Liver (tissue), 9 donors: ENCODE measurements around the gene IREB2. TPM values are rescaled to one million over a fixed set of nuclear protein-coding genes. Genes with fewer than 3 reads are reported as not detected.

Experiments
- DNase-seq: peaks from one replicate; pipeline ENCODE4 v3.0.0-alpha.2; 2017; ENCODE audit warnings: low spot score
- H3K27ac ChIP-seq, 2 donors: one replicate each; pipeline ENCODE4 v1.7.0; 2013; ENCODE audit warnings: inconsistent platforms in 2 of 2, low read length in 2 of 2, control low read depth in 1 of 2, low read depth in 1 of 2, mild to moderate bottlenecking in 1 of 2
- H3K27me3 ChIP-seq, 4 donors: one replicate each; pipeline versions ENCODE4 v1.6.1 to v1.7.0; 2013; ENCODE audit warnings: low read length in 3 of 4, inconsistent platforms in 1 of 4, mild to moderate bottlenecking in 1 of 4, moderate library complexity in 1 of 4; ENCODE audit not compliant: control insufficient read depth in 4 of 4, insufficient read depth in 4 of 4
- H3K36me3 ChIP-seq, 4 donors: one replicate each; pipeline versions ENCODE4 v1.6.1 to v1.7.0; 2013; ENCODE audit warnings: low read length in 3 of 4, mild to moderate bottlenecking in 3 of 4, low read depth in 1 of 4, moderate library complexity in 1 of 4; ENCODE audit not compliant: control insufficient read depth in 4 of 4, insufficient read depth in 3 of 4
- H3K4me1 ChIP-seq, 4 donors: one replicate each; pipeline versions ENCODE4 v1.6.1 to v1.7.0; 2013; ENCODE audit warnings: low read length in 3 of 4, mild to moderate bottlenecking in 3 of 4, moderate library complexity in 1 of 4; ENCODE audit not compliant: control insufficient read depth in 4 of 4, insufficient read depth in 4 of 4
- H3K4me3 ChIP-seq, 3 donors: one replicate each; pipeline versions ENCODE4 v1.6.1 to v1.7.0; 2013; ENCODE audit warnings: low read length in 3 of 3, control low read depth in 1 of 3, low read depth in 1 of 3, mild to moderate bottlenecking in 1 of 3
- H3K9ac ChIP-seq, 2 donors: one replicate each; pipeline ENCODE4 v1.7.0; 2013; ENCODE audit warnings: low read length in 2 of 2, mild to moderate bottlenecking in 2 of 2, moderate library complexity in 2 of 2, control low read depth in 1 of 2, low read depth in 1 of 2
- H3K9me3 ChIP-seq, 4 donors: one replicate each; pipeline versions ENCODE4 v1.6.1 to v1.7.0; 2013; ENCODE audit warnings: low read length in 3 of 4; ENCODE audit not compliant: control insufficient read depth in 4 of 4
- EGR1 ChIP-seq, 2 donors: IDR thresholded peaks; 2 replicates each; pipeline ENCODE4 v1.6.1; 2016 to 2018; ENCODE audit warnings: antibody characterized with exemption in 2 of 2, low read depth in 2 of 2
- FOXA1 ChIP-seq: IDR thresholded peaks from 2 replicates; pipeline ENCODE4 v1.6.1; 2016; ENCODE audit warnings: antibody characterized with exemption
- FOXA2 ChIP-seq: IDR thresholded peaks from 2 replicates; pipeline ENCODE4 v1.6.1; 2016; ENCODE audit warnings: antibody characterized with exemption
- GABPA ChIP-seq, 2 donors: IDR thresholded peaks in 1 of 2; conservative IDR thresholded peaks in 1 of 2; 2 replicates each; pipeline ENCODE4 v1.6.1; 2016; ENCODE audit warnings: antibody characterized with exemption in 2 of 2, mild to moderate bottlenecking in 1 of 2, moderate library complexity in 1 of 2
- HNF4A ChIP-seq, 2 donors: conservative IDR thresholded peaks; 2 replicates each; pipeline ENCODE4 v1.6.1; 2016; ENCODE audit warnings: antibody characterized with exemption in 2 of 2, mild to moderate bottlenecking in 2 of 2
- HNF4G ChIP-seq: IDR thresholded peaks from 2 replicates; pipeline ENCODE4 v1.6.1; 2016; ENCODE audit warnings: antibody characterized with exemption
- JUND ChIP-seq, 2 donors: IDR thresholded peaks; 2 replicates each; pipeline ENCODE4 v1.6.1; 2016; ENCODE audit warnings: antibody characterized with exemption in 2 of 2
- NR2F2 ChIP-seq: IDR thresholded peaks from 2 replicates; pipeline ENCODE4 v1.6.1; 2016; ENCODE audit warnings: antibody characterized with exemption
- RAD21 ChIP-seq, 2 donors: IDR thresholded peaks; 2 replicates each; pipeline ENCODE4 v1.6.1; 2016; ENCODE audit warnings: antibody characterized with exemption in 2 of 2, mild to moderate bottlenecking in 2 of 2
- RXRA ChIP-seq, 2 donors: IDR thresholded peaks; 2 replicates each; pipeline ENCODE4 v1.6.1; 2017 to 2018; ENCODE audit warnings: antibody characterized with exemption in 2 of 2, mild to moderate bottlenecking in 1 of 2
- SP1 ChIP-seq: IDR thresholded peaks from 2 replicates; pipeline ENCODE4 v1.6.1; 2018; ENCODE audit warnings: antibody characterized with exemption, mild to moderate bottlenecking
- TAF1 ChIP-seq: conservative IDR thresholded peaks from 2 replicates; pipeline ENCODE4 v1.6.1; 2016; ENCODE audit warnings: antibody characterized with exemption, mild to moderate bottlenecking
- YY1 ChIP-seq: IDR thresholded peaks from 2 replicates; pipeline ENCODE4 v1.6.1; 2016; ENCODE audit warnings: antibody characterized with exemption, mild to moderate bottlenecking
- WGBS: extraction: QIAGEN DNeasy Blood & Tissue Kit; methylation state at CpG from one replicate; pipeline ENCODE4 v1.1.7; 2013; 5-methylcytosine and 5-hydroxymethylcytosine counted together
- polyA plus RNA-seq, 2 donors: library from polyadenylated mRNA; stranded (reverse) in 1 of 2; unstranded in 1 of 2; fragments of 200-250 nt in 1 of 2; fragments of >200 nt in 1 of 2; fragmentation: Nextera tagmentation in 1 of 2; extraction: Ambion mirVana in 1 of 2; gene quantifications; one replicate each; pipeline versions ENCODE4 v1.2.1 to v1.2.3, GENCODE V29; 2013 to 2015
- total RNA-seq, 2 donors: library from RNA; depleted of rRNA; stranded (reverse); fragments of >200 nt; gene quantifications; one replicate each; pipeline ENCODE4 v1.2.3, GENCODE V29; 2014
- TF ChIP-seq, protein P1 (sequence below): IDR thresholded peaks from 2 replicates; pipeline ENCODE4 v1.6.1; 2016; ENCODE audit warnings: antibody characterized with exemption
- TF ChIP-seq, protein P2 (sequence below): IDR thresholded peaks from 2 replicates; pipeline ENCODE4 v1.6.1; 2016; ENCODE audit warnings: antibody characterized with exemption, mild to moderate bottlenecking
- TF ChIP-seq, protein P3 (sequence below): IDR thresholded peaks from 2 replicates; pipeline ENCODE4 v1.6.1; 2016; ENCODE audit warnings: antibody characterized with exemption
- TF ChIP-seq, protein P4 (sequence below): fragments of 150-350 bp; IDR thresholded peaks from 2 replicates; pipeline ENCODE4 v1.5.1; 2017; ENCODE audit warnings: improper control_type of control experiment, low read depth, low read length; ENCODE audit not compliant: missing input control
- donor health status: healthy.
- donor health status: healthy.
- donor health status: healthy.
- donor health status: healthy.
- donor health status: healthy.

Gene IREB2
- total and polyA plus RNA-seq, 4 donors: 7.0 to 51.4 (median 17.0) TPM

DNA sequence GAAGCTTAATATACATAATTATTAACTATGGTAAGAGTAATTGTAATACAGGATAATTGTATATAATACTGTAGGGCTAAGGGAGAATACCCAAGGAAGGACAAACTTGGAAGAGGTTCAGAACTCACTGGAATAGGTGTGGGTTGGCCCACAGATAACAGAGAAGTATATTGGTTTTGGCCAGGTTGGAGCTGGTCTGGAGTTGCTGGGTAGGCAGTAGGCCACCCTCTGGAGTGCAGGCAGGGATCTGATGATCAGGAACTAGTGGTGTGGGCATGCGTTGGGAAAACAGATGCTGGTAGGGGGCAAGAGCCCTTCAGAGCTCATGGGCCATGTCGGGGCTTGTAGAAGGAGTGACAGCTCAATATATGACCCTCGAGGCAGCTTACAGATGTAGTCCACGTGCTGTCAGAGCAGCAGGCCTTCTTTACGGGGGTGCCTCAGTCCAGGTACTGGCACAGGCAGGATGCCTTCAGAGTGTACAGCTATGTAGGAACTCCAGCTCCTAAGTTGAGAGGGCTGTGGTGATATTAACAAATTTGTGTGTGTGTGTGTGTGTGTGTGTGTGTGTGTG, 12.4 kb downstream of the IREB2 start (continued):
- TF ChIP-seq TAF1: no peak
- TF ChIP-seq EGR1 (IDR thresholded peaks at IDR 0.05; ENCODE audit: low read depth in 2 of 2): no peak
- no peak for TF ChIP-seq SP1
- no peak for TF ChIP-seq RAD21 (IDR thresholded peaks at IDR 0.05)
- TF ChIP-seq JUND (IDR thresholded peaks at IDR 0.05): no peak
- TF ChIP-seq GABPA (IDR thresholded peaks at IDR 0.05 in 1 of 2, conservative IDR thresholded peaks at IDR 0.05 in 1 of 2): no peak
- TF ChIP-seq FOXA2: no peak
- TF ChIP-seq, protein P1, sequence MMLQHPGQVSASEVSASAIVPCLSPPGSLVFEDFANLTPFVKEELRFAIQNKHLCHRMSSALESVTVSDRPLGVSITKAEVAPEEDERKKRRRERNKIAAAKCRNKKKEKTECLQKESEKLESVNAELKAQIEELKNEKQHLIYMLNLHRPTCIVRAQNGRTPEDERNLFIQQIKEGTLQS: no peak

DNA sequence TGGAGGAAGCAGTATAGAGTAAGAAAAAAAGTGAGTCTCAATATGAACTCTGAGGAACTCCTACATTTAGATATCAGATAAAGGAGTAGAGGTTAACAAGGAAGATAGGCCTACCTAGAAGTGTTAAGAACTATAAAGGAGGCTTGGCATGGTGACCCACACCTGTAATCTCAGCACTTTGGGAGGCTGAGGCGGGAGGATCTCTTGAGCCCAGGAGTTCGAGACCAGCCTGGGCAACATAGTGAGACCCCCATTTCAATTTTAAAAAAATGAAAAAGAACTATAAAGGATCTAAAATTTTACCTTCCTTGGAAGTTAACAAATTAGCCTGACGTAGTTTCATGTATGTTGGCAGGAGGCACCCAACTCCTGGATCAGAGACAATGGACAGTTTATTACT, 14.5 kb downstream of the IREB2 start:
- no peak for DNase-seq
- no peaks in the 10 kb centered on the region for H3K9me3 ChIP-seq
- H3K4me1 ChIP-seq: peaks cover 3 to 38% (median 21%) of the 10 kb centered on the region in 4 donors
- no peak overlapping the region for H3K4me3 ChIP-seq
- no peak overlapping the region for H3K9ac ChIP-seq
- no peak for TF ChIP-seq YY1
- no peak for TF ChIP-seq GABPA (IDR thresholded peaks at IDR 0.05 in 1 of 2, conservative IDR thresholded peaks at IDR 0.05 in 1 of 2)
- TF ChIP-seq, protein P2, sequence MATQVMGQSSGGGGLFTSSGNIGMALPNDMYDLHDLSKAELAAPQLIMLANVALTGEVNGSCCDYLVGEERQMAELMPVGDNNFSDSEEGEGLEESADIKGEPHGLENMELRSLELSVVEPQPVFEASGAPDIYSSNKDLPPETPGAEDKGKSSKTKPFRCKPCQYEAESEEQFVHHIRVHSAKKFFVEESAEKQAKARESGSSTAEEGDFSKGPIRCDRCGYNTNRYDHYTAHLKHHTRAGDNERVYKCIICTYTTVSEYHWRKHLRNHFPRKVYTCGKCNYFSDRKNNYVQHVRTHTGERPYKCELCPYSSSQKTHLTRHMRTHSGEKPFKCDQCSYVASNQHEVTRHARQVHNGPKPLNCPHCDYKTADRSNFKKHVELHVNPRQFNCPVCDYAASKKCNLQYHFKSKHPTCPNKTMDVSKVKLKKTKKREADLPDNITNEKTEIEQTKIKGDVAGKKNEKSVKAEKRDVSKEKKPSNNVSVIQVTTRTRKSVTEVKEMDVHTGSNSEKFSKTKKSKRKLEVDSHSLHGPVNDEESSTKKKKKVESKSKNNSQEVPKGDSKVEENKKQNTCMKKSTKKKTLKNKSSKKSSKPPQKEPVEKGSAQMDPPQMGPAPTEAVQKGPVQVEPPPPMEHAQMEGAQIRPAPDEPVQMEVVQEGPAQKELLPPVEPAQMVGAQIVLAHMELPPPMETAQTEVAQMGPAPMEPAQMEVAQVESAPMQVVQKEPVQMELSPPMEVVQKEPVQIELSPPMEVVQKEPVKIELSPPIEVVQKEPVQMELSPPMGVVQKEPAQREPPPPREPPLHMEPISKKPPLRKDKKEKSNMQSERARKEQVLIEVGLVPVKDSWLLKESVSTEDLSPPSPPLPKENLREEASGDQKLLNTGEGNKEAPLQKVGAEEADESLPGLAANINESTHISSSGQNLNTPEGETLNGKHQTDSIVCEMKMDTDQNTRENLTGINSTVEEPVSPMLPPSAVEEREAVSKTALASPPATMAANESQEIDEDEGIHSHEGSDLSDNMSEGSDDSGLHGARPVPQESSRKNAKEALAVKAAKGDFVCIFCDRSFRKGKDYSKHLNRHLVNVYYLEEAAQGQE: no peak
- no peak for TF ChIP-seq RXRA (IDR thresholded peaks at IDR 0.05)
- TF ChIP-seq FOXA2: no peak
- TF ChIP-seq NR2F2: no peak
- TF ChIP-seq, protein P3, sequence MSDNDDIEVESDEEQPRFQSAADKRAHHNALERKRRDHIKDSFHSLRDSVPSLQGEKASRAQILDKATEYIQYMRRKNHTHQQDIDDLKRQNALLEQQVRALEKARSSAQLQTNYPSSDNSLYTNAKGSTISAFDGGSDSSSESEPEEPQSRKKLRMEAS: no peak
- no peak for TF ChIP-seq RAD21 (IDR thresholded peaks at IDR 0.05)
- no peak for TF ChIP-seq FOXA1
- no peak for TF ChIP-seq HNF4A (conservative IDR thresholded peaks at IDR 0.05)
- TF ChIP-seq SP1: no peak
- TF ChIP-seq, protein P1: no peak
- no peak for TF ChIP-seq HNF4G
- no peak for TF ChIP-seq JUND (IDR thresholded peaks at IDR 0.05)
- H3K27ac ChIP-seq: no peak overlapping the region
- H3K36me3 ChIP-seq: no peaks in the 10 kb centered on the region
- H3K27me3 ChIP-seq: no peaks in the 10 kb centered on the region
- 96% methylated on average over 3 of the region's 3 CpGs for WGBS

DNA sequence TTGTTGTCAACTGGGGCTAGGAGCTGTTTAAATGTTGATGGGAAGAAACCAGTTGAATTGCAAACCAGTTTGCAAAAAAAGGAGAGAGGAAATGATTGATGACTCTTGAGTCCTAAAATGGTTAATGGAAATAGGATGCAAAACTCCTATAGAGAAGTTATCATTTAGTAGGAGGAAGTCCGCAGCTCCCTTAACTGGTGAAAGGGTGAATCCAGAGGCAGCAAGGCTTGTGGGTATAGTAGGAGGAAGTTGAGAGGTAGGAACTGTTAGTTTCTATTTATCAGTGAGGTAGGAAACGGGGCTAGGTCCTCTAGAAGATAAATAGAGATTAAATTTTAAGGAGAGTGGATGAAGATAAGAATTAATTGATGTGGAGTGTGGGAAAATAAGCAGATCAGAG, 15.4 kb downstream of the IREB2 start:
- no peak overlapping the region for H3K4me3 ChIP-seq
- peaks cover 3 to 34% (median 18%) of the 10 kb centered on the region in 4 donors for H3K4me1 ChIP-seq
- no peaks in the 10 kb centered on the region for H3K36me3 ChIP-seq
- no peak for DNase-seq
- 64% methylated on average over 2 of the region's 2 CpGs for WGBS
- no peaks in the 10 kb centered on the region for H3K9me3 ChIP-seq
- H3K9ac ChIP-seq: no peak overlapping the region
- H3K27ac ChIP-seq: no peak overlapping the region
- H3K27me3 ChIP-seq: no peaks in the 10 kb centered on the region
- TF ChIP-seq HNF4G: no peak
- TF ChIP-seq, protein P1: no peak
- TF ChIP-seq YY1: no peak
- no peak for TF ChIP-seq SP1
- TF ChIP-seq RXRA (IDR thresholded peaks at IDR 0.05): no peak
- no peak for TF ChIP-seq JUND (IDR thresholded peaks at IDR 0.05)
- TF ChIP-seq, protein P2: no peak
- TF ChIP-seq, protein P3: no peak
- no peak for TF ChIP-seq FOXA2
- no peak for TF ChIP-seq FOXA1
- TF ChIP-seq TAF1: no peak
- TF ChIP-seq RAD21 (IDR thresholded peaks at IDR 0.05): no peak
- TF ChIP-seq, protein P4, sequence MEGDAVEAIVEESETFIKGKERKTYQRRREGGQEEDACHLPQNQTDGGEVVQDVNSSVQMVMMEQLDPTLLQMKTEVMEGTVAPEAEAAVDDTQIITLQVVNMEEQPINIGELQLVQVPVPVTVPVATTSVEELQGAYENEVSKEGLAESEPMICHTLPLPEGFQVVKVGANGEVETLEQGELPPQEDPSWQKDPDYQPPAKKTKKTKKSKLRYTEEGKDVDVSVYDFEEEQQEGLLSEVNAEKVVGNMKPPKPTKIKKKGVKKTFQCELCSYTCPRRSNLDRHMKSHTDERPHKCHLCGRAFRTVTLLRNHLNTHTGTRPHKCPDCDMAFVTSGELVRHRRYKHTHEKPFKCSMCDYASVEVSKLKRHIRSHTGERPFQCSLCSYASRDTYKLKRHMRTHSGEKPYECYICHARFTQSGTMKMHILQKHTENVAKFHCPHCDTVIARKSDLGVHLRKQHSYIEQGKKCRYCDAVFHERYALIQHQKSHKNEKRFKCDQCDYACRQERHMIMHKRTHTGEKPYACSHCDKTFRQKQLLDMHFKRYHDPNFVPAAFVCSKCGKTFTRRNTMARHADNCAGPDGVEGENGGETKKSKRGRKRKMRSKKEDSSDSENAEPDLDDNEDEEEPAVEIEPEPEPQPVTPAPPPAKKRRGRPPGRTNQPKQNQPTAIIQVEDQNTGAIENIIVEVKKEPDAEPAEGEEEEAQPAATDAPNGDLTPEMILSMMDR: no peak
- no peak for TF ChIP-seq HNF4A (conservative IDR thresholded peaks at IDR 0.05)
- no peak for TF ChIP-seq EGR1 (IDR thresholded peaks at IDR 0.05; ENCODE audit: low read depth in 2 of 2)
- TF ChIP-seq NR2F2: no peak
- TF ChIP-seq GABPA (IDR thresholded peaks at IDR 0.05 in 1 of 2, conservative IDR thresholded peaks at IDR 0.05 in 1 of 2): no peak
